Ectodermal cell (in vitro differentiated cells): Measurements from ENCODE around the gene ADH1A.
"Not testable (repeated sequence)": the region's sequence is repeated elsewhere in the genome, so short reads cannot be mapped to it uniquely, and the experiment has no call there.

Experiments used
- H3K27ac ChIP-seq: 2 replicates; pipeline ENCODE4 v1.7.0; 2013; ENCODE audit warnings: mild to moderate bottlenecking, low read depth, low read length; ENCODE audit not compliant: insufficient read depth, poor library complexity, severe bottlenecking
- H3K27me3 ChIP-seq: 2 replicates; pipeline ENCODE4 v1.7.0; 2013; ENCODE audit warnings: mild to moderate bottlenecking, low read length; ENCODE audit not compliant: insufficient read depth, control insufficient read depth, poor library complexity, severe bottlenecking
- H3K36me3 ChIP-seq: one replicate; pipeline ENCODE4 v1.7.0; 2013; ENCODE audit warnings: low read length; ENCODE audit not compliant: control insufficient read depth, insufficient read depth
- H3K4me1 ChIP-seq: one replicate; pipeline ENCODE4 v1.7.0; 2013; ENCODE audit warnings: low read length; ENCODE audit not compliant: control insufficient read depth, insufficient read depth
- H3K4me3 ChIP-seq: 2 replicates; pipeline ENCODE4 v1.7.0; 2013; ENCODE audit warnings: low read depth, low read length, control low read depth; ENCODE audit not compliant: insufficient read depth
- H3K9me3 ChIP-seq: 2 replicates; pipeline ENCODE4 v1.7.0; 2013; ENCODE audit warnings: mild to moderate bottlenecking, low read length, moderate library complexity; ENCODE audit not compliant: control insufficient read depth
- WGBS, 2 experiments: methylation state at CpG; one replicate each; pipeline ENCODE4 v1.1.7; 2013; ENCODE audit warnings: missing lambda C conversion rate in 2 of 2; 5-methylcytosine and 5-hydroxymethylcytosine counted together

The ADH1A gene

GRCh38 chr4:99317811-99318210 lies 27.0 kb upstream of the ADH1A start:
- H3K4me3 ChIP-seq, H3K27ac ChIP-seq, H3K36me3 ChIP-seq, H3K4me1 ChIP-seq, H3K9me3 ChIP-seq, H3K27me3 ChIP-seq: not testable (repeated sequence)
- WGBS, 2 experiments, result 91 to 93% methylated on average over 7 to 8 of the region's 8 CpGs

- Histone ChIP-seq H3K9me3 (no peaks in the 10 kb centered on the region), H3K27ac (no peak overlapping the region), H3K36me3 (no peaks in the 10 kb centered on the region), H3K27me3 (no peaks in the 10 kb centered on the region), H3K4me3 (no peak overlapping the region), H3K4me1 (no peaks in the 10 kb centered on the region)
- WGBS, 2 experiments, result 94 to 95% methylated on average over 3 of the region's 3 CpGs
Observed at GRCh38 chr4:99317354-99317753, 26.6 kb upstream of the ADH1A start.

GRCh38 chr4:99315839-99316238 lies 25.1 kb upstream of the ADH1A start:
- Histone ChIP-seq H3K27me3 (no peaks in the 10 kb centered on the region), H3K9me3 (no peaks in the 10 kb centered on the region), H3K4me1 (no peaks in the 10 kb centered on the region), H3K4me3 (no peak overlapping the region), H3K36me3 (no peaks in the 10 kb centered on the region), H3K27ac (no peak overlapping the region)
- WGBS, 2 experiments, result 85 to 89% methylated on average over 6 of the region's 6 CpGs

- Histone ChIP-seq H3K4me1 (no peaks in the 10 kb centered on the region), H3K27me3 (no peaks in the 10 kb centered on the region), H3K36me3 (no peaks in the 10 kb centered on the region), H3K9me3 (no peaks in the 10 kb centered on the region), H3K4me3 (no peak overlapping the region), H3K27ac (no peak overlapping the region)
- 95 to 100% methylated on average over 1 of the region's 1 CpG for WGBS, 2 experiments
Observed at GRCh38 chr4:99314211-99314610, 23.4 kb upstream of the ADH1A start.

GRCh38 chr4:99310389-99310788 lies 19.6 kb upstream of the ADH1A start:
- no peak overlapping the region for H3K27ac ChIP-seq
- H3K4me3 ChIP-seq, result no peak overlapping the region
- no peaks in the 10 kb centered on the region for H3K36me3 ChIP-seq
- no peaks in the 10 kb centered on the region for H3K9me3 ChIP-seq
- WGBS, 2 experiments, result 63 to 71% methylated on average over 2 of the region's 2 CpGs
- H3K27me3 ChIP-seq, result no peaks in the 10 kb centered on the region
- no peaks in the 10 kb centered on the region for H3K4me1 ChIP-seq

- no peak overlapping the region for H3K27ac ChIP-seq
- no peaks in the 10 kb centered on the region for H3K27me3 ChIP-seq
- no peaks in the 10 kb centered on the region for H3K36me3 ChIP-seq
- no peaks in the 10 kb centered on the region for H3K4me1 ChIP-seq
- WGBS, 2 experiments, result 92 to 93% methylated on average over 10 to 11 of the region's 11 CpGs
- H3K4me3 ChIP-seq, result no peak overlapping the region
- no peaks in the 10 kb centered on the region for H3K9me3 ChIP-seq
Observed at GRCh38 chr4:99305638-99306400, 15.0 kb upstream of the ADH1A start.

GRCh38 chr4:99301376-99302164 lies 10.8 kb upstream of the ADH1A start:
- Histone ChIP-seq H3K4me1 (no peaks in the 10 kb centered on the region), H3K9me3 (no peaks in the 10 kb centered on the region), H3K27ac (no peak overlapping the region), H3K36me3 (no peaks in the 10 kb centered on the region), H3K4me3 (no peak overlapping the region), H3K27me3 (no peaks in the 10 kb centered on the region)
- WGBS, 2 experiments, result 93 to 94% methylated on average over 6 to 7 of the region's 7 CpGs

GRCh38 chr4:99300934-99301333 lies 10.1 kb upstream of the ADH1A start:
- Histone ChIP-seq H3K4me3 (no peak overlapping the region), H3K4me1 (no peaks in the 10 kb centered on the region), H3K36me3 (no peaks in the 10 kb centered on the region), H3K27me3 (no peaks in the 10 kb centered on the region), H3K9me3 (no peaks in the 10 kb centered on the region), H3K27ac (no peak overlapping the region)
- 94 to 99% methylated on average over 3 of the region's 4 CpGs for WGBS, 2 experiments

GRCh38 chr4:99293357-99293756 lies 2.6 kb upstream of the ADH1A start:
- H3K4me1 ChIP-seq, result no peaks in the 10 kb centered on the region
- no peak overlapping the region for H3K4me3 ChIP-seq
- H3K36me3 ChIP-seq, result no peaks in the 10 kb centered on the region
- H3K9me3 ChIP-seq, result no peaks in the 10 kb centered on the region
- no peaks in the 10 kb centered on the region for H3K27me3 ChIP-seq
- 89% methylated on average over 5 of the region's 5 CpGs for WGBS, 2 experiments
- no peak overlapping the region for H3K27ac ChIP-seq

- Histone ChIP-seq H3K4me1 (no peaks in the 10 kb centered on the region), H3K9me3 (no peaks in the 10 kb centered on the region), H3K36me3 (no peaks in the 10 kb centered on the region), H3K4me3 (no peak overlapping the region), H3K27ac (no peak overlapping the region), H3K27me3 (no peaks in the 10 kb centered on the region)
Observed at GRCh38 chr4:99285387-99285786, 5.4 kb downstream of the ADH1A start.
